GM19452 (cell line): Measurements from ENCODE around the gene POLA1.
A peak's percentile ranks its signal among the peaks of the same experiment; 100 is the strongest.
"Not testable (repeated sequence)": the region's sequence is repeated elsewhere in the genome, so short reads cannot be mapped to it uniquely, and the experiment has no call there.

Source experiments
- ATAC-seq: cut with Tn5 transposase; IDR thresholded peaks from one replicate; pipeline ENCODE4 v1.9.1; 2021; ENCODE audit not compliant: unreplicated experiment

POLA1 gene

GRCh38 chrX:24693453-24694202, at the start of gene POLA1:
Gene POLA1 (plus strand): TSS chrX:24693918. CDS start chrX:24693962, 44 bp downstream.
- peak; percentile 96 for ATAC-seq

GRCh38 chrX:24646006-24646405, 47.7 kb upstream of the POLA1 start:
- no peak for ATAC-seq

GRCh38 chrX:24646745-24647182, 47.0 kb upstream of the POLA1 start:
- peak; percentile 25 for ATAC-seq

GRCh38 chrX:24647257-24648058, 46.3 kb upstream of the POLA1 start, which contains the start of gene PCYT1B:
Gene PCYT1B (minus strand): TSS chrX:24647347. CDS start chrX:24647105, 242 bp downstream.
- ATAC-seq = peak; percentile 93

GRCh38 chrX:24648495-24648894, 45.2 kb upstream of the POLA1 start:
- ATAC-seq = no peak

- ATAC-seq = no peak
Measured at GRCh38 chrX:24651783-24652182, 41.9 kb upstream of the POLA1 start.

- ATAC-seq = not testable (repeated sequence)
Measured at GRCh38 chrX:24655679-24656078, 38.0 kb upstream of the POLA1 start.

- no peak for ATAC-seq
Measured at GRCh38 chrX:24657671-24658386, 35.9 kb upstream of the POLA1 start.

GRCh38 chrX:24658421-24658820, 35.3 kb upstream of the POLA1 start:
- ATAC-seq = no peak

- ATAC-seq = no peak
Measured at GRCh38 chrX:24659106-24659505, 34.6 kb upstream of the POLA1 start.

- no peak for ATAC-seq
Measured at GRCh38 chrX:24659646-24660045, 34.1 kb upstream of the POLA1 start.

GRCh38 chrX:24661292-24661691, 32.4 kb upstream of the POLA1 start:
- no peak for ATAC-seq

- ATAC-seq = no peak
Measured at GRCh38 chrX:24662352-24662751, 31.4 kb upstream of the POLA1 start.

- no peak for ATAC-seq
Measured at GRCh38 chrX:24668111-24668510, 25.6 kb upstream of the POLA1 start.

GRCh38 chrX:24672701-24673190, 21.0 kb upstream of the POLA1 start:
- no peak for ATAC-seq

- ATAC-seq = no peak
Measured at GRCh38 chrX:24673424-24673823, 20.3 kb upstream of the POLA1 start.

GRCh38 chrX:24676403-24677024, 17.2 kb upstream of the POLA1 start:
- no peak for ATAC-seq

GRCh38 chrX:24682739-24683432, 10.8 kb upstream of the POLA1 start:
- no peak for ATAC-seq

- no peak for ATAC-seq
Measured at GRCh38 chrX:24684048-24684447, 9.7 kb upstream of the POLA1 start.

GRCh38 chrX:24692305-24692704, 1.4 kb upstream of the POLA1 start:
- ATAC-seq = no peak
